Measurements from ENCODE around the gene QPCTL. TPM values are rescaled to one million over a fixed set of nuclear protein-coding genes. Genes with fewer than 3 reads are reported as not detected.

Gene QPCTL
- total and polyA plus RNA-seq, 10 of the 15 experiments (the other 5 are each of a cell fraction or from before 2014, with no cell fraction given) = 1.1 to 22.6 (median 11.2) TPM

DNA sequence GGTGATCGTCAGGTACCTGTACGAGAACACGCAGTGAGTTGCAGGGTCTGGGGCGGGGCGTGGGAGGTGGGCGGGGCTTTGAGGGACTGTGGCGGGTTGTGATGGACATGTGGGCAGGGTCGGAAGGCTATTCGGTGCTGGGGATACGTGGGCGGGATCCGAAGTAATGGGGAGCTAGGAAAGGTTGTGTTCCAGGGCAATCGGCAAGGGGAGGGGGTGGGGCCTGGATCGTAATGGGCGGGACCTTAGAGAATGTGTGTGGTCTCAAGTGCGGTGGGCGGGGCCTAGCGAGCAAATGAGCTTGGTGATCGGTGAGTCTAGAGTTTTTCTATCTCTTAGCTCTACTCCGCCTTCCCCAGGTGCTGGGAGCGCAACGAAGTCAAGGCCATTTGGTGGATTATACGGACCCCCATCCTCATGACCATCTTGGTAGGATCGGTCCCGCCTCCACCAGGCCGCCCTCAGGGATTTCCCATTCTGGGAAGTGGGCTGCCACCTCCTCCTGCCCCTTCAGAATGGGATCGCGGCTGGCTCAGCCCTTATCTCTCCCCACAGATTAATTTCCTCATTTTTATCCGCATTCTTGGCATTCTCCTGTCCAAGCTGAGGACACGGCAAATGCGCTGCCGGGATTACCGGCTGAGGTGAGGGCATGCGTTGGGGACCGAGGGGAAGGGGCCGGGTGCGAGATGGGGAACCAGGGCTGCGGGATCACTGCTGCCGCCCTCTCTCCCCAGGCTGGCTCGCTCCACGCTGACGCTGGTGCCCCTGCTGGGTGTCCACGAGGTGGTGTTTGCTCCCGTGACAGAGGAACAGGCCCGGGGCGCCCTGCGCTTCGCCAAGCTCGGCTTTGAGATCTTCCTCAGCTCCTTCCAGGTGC is 14.9 kb upstream of the QPCTL start:
- ChIA-PET POLR2A (interaction anchor here (0.6 to 6.2 kb wide), 11 partner anchors 9 to 1064 kb away, joined by 3 to 54 read pairs (median 4); partner anchors contain the start of genes QPCTL, SIX5 and SNRPD2), RAD21 (ENCODE audit: unreplicated experiment) (interaction anchor here (0.8 to 2.1 kb wide), 4 partner anchors 9 to 110 kb away, joined by 3 to 9 read pairs (median 4); partner anchors contain the start of genes GIPR, QPCTL and SNRPD2), CTCF (interaction anchor here (0.6 to 3.3 kb wide), 9 partner anchors 9 to 894 kb away, joined by 3 to 27 read pairs (median 3); partner anchors contain the start of genes GIPR, QPCTL and SNRPD2), SMC1A (ENCODE audit: uncharacterized antibody, unreplicated experiment) (interaction anchor here (0.6 to 2.8 kb wide), 6 partner anchors 9 to 1152 kb away, joined by 3 to 9 read pairs (median 4); partner anchors contain the start of gene QPCTL)
- Histone ChIP-seq H4K20me1 (ENCODE audit: control insufficient read depth, insufficient read depth) (no peaks in the 10 kb centered on the region; the same call in 1 of the 2 replicates), H3K79me2 (ENCODE audit: control insufficient read depth, insufficient read depth, low read length) (no peaks in the 10 kb centered on the region), H3K27me3 (replicated peaks in 1 of 2; ENCODE audit: control insufficient read depth in 2 of 2, insufficient read depth in 2 of 2, low read length in 1 of 2) (no peaks in the 10 kb centered on the region), H3K4me3 (peak overlapping the region; percentile 63; the same call in 1 of the 2 replicates), H3K4me1 (ENCODE audit: control insufficient read depth, insufficient read depth, low read length) (peaks cover 17% of the 10 kb centered on the region), H2AFZ (ENCODE audit: control insufficient read depth, low read depth, low read length) (peak overlapping the region; percentile 48), H3K9me3 (replicated peaks; ENCODE audit: control insufficient read depth, insufficient read depth, low read length) (no peaks in the 10 kb centered on the region), H3K27ac (ENCODE audit: control insufficient read depth, insufficient read depth) (no peak overlapping the region), H3K36me3 (ENCODE audit: control insufficient read depth in 2 of 2, insufficient read depth in 2 of 2, low read length in 1 of 2) (peaks cover 3 to 6% of the 10 kb centered on the region in 2 experiments; a peak in 3 of 4 replicates), H3K4me2 (ENCODE audit: control insufficient read depth, insufficient read depth) (peak overlapping the region; percentile 96), H3K9ac (ENCODE audit: control insufficient read depth, insufficient read depth, low read length) (no peak overlapping the region)
- in situ Hi-C loops (cut with MboI) (no loop called here), intact Hi-C loops (cut with micrococcal nuclease; ENCODE audit: unreplicated experiment) (no loop called here)
- WGBS (ENCODE audit: insufficient coverage, insufficient replicate concordance, low lambda C conversion rate, missing lambda C conversion rate) = 9% methylated on average over 38 of the region's 49 CpGs
- no TSS peak for BruUV-seq (replicated peaks)
- DNase-seq (ENCODE audit: low read depth, low spot score) = peak; percentile 81
- peak; percentile 47 for FAIRE-seq
- ATAC-seq = peak; percentile 71
- TF ChIP-seq, protein P1, sequence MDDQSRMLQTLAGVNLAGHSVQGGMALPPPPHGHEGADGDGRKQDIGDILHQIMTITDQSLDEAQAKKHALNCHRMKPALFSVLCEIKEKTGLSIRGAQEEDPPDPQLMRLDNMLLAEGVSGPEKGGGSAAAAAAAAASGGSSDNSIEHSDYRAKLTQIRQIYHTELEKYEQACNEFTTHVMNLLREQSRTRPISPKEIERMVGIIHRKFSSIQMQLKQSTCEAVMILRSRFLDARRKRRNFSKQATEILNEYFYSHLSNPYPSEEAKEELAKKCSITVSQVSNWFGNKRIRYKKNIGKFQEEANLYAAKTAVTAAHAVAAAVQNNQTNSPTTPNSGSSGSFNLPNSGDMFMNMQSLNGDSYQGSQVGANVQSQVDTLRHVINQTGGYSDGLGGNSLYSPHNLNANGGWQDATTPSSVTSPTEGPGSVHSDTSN (IDR thresholded peaks at IDR 0.05; ENCODE audit: insufficient replicate concordance, low read depth, low read length) = peak; percentile 86
- TF ChIP-seq RB1 (IDR thresholded peaks at IDR 0.05; ENCODE audit: borderline replicate concordance) = no peak
- 0 out of 2 replicates have a peak, but pooled peaks have one; percentile 1 for TF ChIP-seq NFYB (IDR thresholded peaks at IDR 0.05; ENCODE audit: insufficient read depth, low read depth, low read length)
- TF ChIP-seq, protein P2, sequence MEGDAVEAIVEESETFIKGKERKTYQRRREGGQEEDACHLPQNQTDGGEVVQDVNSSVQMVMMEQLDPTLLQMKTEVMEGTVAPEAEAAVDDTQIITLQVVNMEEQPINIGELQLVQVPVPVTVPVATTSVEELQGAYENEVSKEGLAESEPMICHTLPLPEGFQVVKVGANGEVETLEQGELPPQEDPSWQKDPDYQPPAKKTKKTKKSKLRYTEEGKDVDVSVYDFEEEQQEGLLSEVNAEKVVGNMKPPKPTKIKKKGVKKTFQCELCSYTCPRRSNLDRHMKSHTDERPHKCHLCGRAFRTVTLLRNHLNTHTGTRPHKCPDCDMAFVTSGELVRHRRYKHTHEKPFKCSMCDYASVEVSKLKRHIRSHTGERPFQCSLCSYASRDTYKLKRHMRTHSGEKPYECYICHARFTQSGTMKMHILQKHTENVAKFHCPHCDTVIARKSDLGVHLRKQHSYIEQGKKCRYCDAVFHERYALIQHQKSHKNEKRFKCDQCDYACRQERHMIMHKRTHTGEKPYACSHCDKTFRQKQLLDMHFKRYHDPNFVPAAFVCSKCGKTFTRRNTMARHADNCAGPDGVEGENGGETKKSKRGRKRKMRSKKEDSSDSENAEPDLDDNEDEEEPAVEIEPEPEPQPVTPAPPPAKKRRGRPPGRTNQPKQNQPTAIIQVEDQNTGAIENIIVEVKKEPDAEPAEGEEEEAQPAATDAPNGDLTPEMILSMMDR (IDR thresholded peaks at IDR 0.05 in 2 of 3, conservative IDR thresholded peaks at IDR 0.05 in 1 of 3; ENCODE audit: control insufficient read depth in 2 of 3, extremely low read depth in 1 of 3, insufficient read depth in 1 of 3, low read depth in 3 of 3, low read length in 3 of 3) = peak in 2 of 3 experiments; percentile 4 to 17; a peak in 1 of 6 replicates
- TF ChIP-seq SMARCA5 (IDR thresholded peaks at IDR 0.05) = no peak
- TF ChIP-seq ZSCAN29 (IDR thresholded peaks at IDR 0.05) = no peak
- TF ChIP-seq ZNF384 (IDR thresholded peaks at IDR 0.05; ENCODE audit: borderline replicate concordance, low read depth, low read length) = no peak
- TF ChIP-seq, protein P3, sequence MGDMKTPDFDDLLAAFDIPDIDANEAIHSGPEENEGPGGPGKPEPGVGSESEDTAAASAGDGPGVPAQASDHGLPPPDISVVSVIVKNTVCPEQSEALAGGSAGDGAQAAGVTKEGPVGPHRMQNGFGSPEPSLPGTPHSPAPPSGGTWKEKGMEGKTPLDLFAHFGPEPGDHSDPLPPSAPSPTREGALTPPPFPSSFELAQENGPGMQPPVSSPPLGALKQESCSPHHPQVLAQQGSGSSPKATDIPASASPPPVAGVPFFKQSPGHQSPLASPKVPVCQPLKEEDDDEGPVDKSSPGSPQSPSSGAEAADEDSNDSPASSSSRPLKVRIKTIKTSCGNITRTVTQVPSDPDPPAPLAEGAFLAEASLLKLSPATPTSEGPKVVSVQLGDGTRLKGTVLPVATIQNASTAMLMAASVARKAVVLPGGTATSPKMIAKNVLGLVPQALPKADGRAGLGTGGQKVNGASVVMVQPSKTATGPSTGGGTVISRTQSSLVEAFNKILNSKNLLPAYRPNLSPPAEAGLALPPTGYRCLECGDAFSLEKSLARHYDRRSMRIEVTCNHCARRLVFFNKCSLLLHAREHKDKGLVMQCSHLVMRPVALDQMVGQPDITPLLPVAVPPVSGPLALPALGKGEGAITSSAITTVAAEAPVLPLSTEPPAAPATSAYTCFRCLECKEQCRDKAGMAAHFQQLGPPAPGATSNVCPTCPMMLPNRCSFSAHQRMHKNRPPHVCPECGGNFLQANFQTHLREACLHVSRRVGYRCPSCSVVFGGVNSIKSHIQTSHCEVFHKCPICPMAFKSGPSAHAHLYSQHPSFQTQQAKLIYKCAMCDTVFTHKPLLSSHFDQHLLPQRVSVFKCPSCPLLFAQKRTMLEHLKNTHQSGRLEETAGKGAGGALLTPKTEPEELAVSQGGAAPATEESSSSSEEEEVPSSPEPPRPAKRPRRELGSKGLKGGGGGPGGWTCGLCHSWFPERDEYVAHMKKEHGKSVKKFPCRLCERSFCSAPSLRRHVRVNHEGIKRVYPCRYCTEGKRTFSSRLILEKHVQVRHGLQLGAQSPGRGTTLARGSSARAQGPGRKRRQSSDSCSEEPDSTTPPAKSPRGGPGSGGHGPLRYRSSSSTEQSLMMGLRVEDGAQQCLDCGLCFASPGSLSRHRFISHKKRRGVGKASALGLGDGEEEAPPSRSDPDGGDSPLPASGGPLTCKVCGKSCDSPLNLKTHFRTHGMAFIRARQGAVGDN (IDR thresholded peaks at IDR 0.05) = no peak
- TF ChIP-seq HDGF (IDR thresholded peaks at IDR 0.05) = peak; percentile 79
- peak in 1 of 2 experiments; percentile 87; a peak in 2 of 3 replicates for TF ChIP-seq EGR1 (IDR thresholded peaks at IDR 0.05; ENCODE audit: borderline replicate concordance in 1 of 2, low read depth in 2 of 2, low read length in 2 of 2)
- peak; percentile 93 for TF ChIP-seq PKNOX1 (IDR thresholded peaks at IDR 0.05)
- TF ChIP-seq POU2F2 (IDR thresholded peaks at IDR 0.05; ENCODE audit: borderline replicate concordance, low read depth, low read length) = peak; percentile 14; the same call in 1 of the 3 replicates
- TF ChIP-seq POLR2A (IDR thresholded peaks at IDR 0.05; ENCODE audit: low read depth, low read length) = peak; percentile 5; the same call in 1 of the 2 replicates
